ENCODE data around the gene CAND1. TPM values are rescaled to one million over a fixed set of nuclear protein-coding genes. Genes with fewer than 3 reads are reported as not detected.

The CAND1 gene
- total and polyA plus RNA-seq, 10 donors, result 14.1 to 111 (median 82.0) TPM

GRCh38 chr12:67299926-67300325 lies 30.8 kb downstream of the CAND1 start:
- TF ChIP-seq CTCF (IDR thresholded peaks at IDR 0.05 in 8 of 11, conservative IDR thresholded peaks at IDR 0.05 in 3 of 11) (no peak), POLR2AphosphoS5 (IDR thresholded peaks at IDR 0.05) (no peak), POLR2A (IDR thresholded peaks at IDR 0.05) (no peak)
- H3K9me3 ChIP-seq, result no peaks in the 10 kb centered on the region

GRCh38 chr12:67302162-67302561 lies 33.0 kb downstream of the CAND1 start:
- Histone ChIP-seq H3K4me3 (no peak overlapping the region), H3K27me3 (replicated peaks in 1 of 7) (no peaks in the 10 kb centered on the region), H3K36me3 (peaks cover 3 to 100% (median 67%) of the 10 kb centered on the region in 6 donors), H3K9me3 (no peaks in the 10 kb centered on the region), H3K4me1 (no peaks in the 10 kb centered on the region), H3K27ac (no peak overlapping the region)
- 96 to 99% (median 96%) methylated on average over 7 of the region's 7 CpGs for WGBS, 5 donors
- no peak for TF ChIP-seq CTCF (IDR thresholded peaks at IDR 0.05 in 8 of 11, conservative IDR thresholded peaks at IDR 0.05 in 3 of 11)
- no peak for DNase-seq
- intact Hi-C loops (cut with DNase I; ENCODE audit: low total_unique reads), result no loop called here

More at GRCh38 chr12:67299926-67300325, 30.8 kb downstream of the CAND1 start:
- WGBS, 5 donors, result 94 to 97% (median 95%) methylated on average over 4 of the region's 4 CpGs
- intact Hi-C loops (cut with DNase I; ENCODE audit: low total_unique reads), result no loop called here
- Histone ChIP-seq H3K36me3 (peaks cover 3 to 99% (median 52%) of the 10 kb centered on the region in 6 donors), H3K4me1 (no peaks in the 10 kb centered on the region), H3K4me3 (no peak overlapping the region), H3K27ac (no peak overlapping the region), H3K27me3 (replicated peaks in 1 of 7) (no peaks in the 10 kb centered on the region)
- DNase-seq, result no peak

GRCh38 chr12:67305544-67305943 lies 36.4 kb downstream of the CAND1 start:
- Histone ChIP-seq H3K27ac (no peak overlapping the region), H3K36me3 (peaks cover 0 to 100% (median 80%) of the 10 kb centered on the region in 6 donors), H3K27me3 (replicated peaks in 1 of 7) (no peaks in the 10 kb centered on the region), H3K4me3 (no peak overlapping the region), H3K4me1 (no peaks in the 10 kb centered on the region), H3K9me3 (no peaks in the 10 kb centered on the region)
- WGBS, 5 donors, result 92 to 100% (median 95%) methylated on average over 1 of the region's 1 CpG
- TF ChIP-seq POLR2A (IDR thresholded peaks at IDR 0.05) (no peak), POLR2AphosphoS5 (IDR thresholded peaks at IDR 0.05) (no peak), CTCF (IDR thresholded peaks at IDR 0.05 in 8 of 11, conservative IDR thresholded peaks at IDR 0.05 in 3 of 11) (no peak)
- intact Hi-C loops (cut with DNase I; ENCODE audit: low total_unique reads), result no loop called here
- DNase-seq, result no peak

- intact Hi-C loops (cut with DNase I; ENCODE audit: low total_unique reads), result no loop called here
- 95 to 99% (median 98%) methylated on average over 2 of the region's 2 CpGs for WGBS, 5 donors
- no peak for TF ChIP-seq CTCF (IDR thresholded peaks at IDR 0.05 in 8 of 11, conservative IDR thresholded peaks at IDR 0.05 in 3 of 11)
- no peak for TF ChIP-seq POLR2AphosphoS5 (IDR thresholded peaks at IDR 0.05)
Observed at GRCh38 chr12:67306712-67307111, 37.6 kb downstream of the CAND1 start.

More at GRCh38 chr12:67306712-67307111, 37.6 kb downstream of the CAND1 start:
- H3K4me3 ChIP-seq, result no peak overlapping the region
- DNase-seq, result no peak
- no peaks in the 10 kb centered on the region for H3K4me1 ChIP-seq
- H3K27me3 ChIP-seq (replicated peaks in 1 of 7), result no peaks in the 10 kb centered on the region
- H3K9me3 ChIP-seq, result no peaks in the 10 kb centered on the region
- no peak overlapping the region for H3K27ac ChIP-seq
- H3K36me3 ChIP-seq, result peaks cover 0 to 100% (median 91%) of the 10 kb centered on the region in 6 donors

All from spleen (tissue), 11 donors.